Measurements from ENCODE around the gene EYA2. TPM values are rescaled to one million over a fixed set of nuclear protein-coding genes. Genes with fewer than 3 reads are reported as not detected.
"Not testable (repeated sequence)": the region's sequence is repeated elsewhere in the genome, so short reads cannot be mapped to it uniquely, and the experiment has no call there.

EYA2 gene
- polyA plus RNA-seq, 1 donor, result 1.5 TPM

GRCh38 chr20:47202733-47203667, 308.4 kb downstream of the EYA2 start:
- no peak for DNase-seq (ENCODE audit: low read depth)

GRCh38 chr20:47204008-47204849, 309.6 kb downstream of the EYA2 start:
- DNase-seq (ENCODE audit: low read depth), result no peak

- not testable (repeated sequence) for DNase-seq (ENCODE audit: low read depth)
Measured at GRCh38 chr20:47204850-47205122, 310.1 kb downstream of the EYA2 start.

GRCh38 chr20:47205577-47206123, 311.0 kb downstream of the EYA2 start:
- no peak for DNase-seq (ENCODE audit: low read depth)

GRCh38 chr20:47206552-47206951, 311.9 kb downstream of the EYA2 start:
- DNase-seq (ENCODE audit: low read depth), result not testable (repeated sequence)

GRCh38 chr20:47206962-47207641, 312.5 kb downstream of the EYA2 start:
- no peak for DNase-seq (ENCODE audit: low read depth)

GRCh38 chr20:47208534-47209174, 314.0 kb downstream of the EYA2 start:
- DNase-seq (ENCODE audit: low read depth), result no peak

- no peak for DNase-seq (ENCODE audit: low read depth)
Measured at GRCh38 chr20:47209982-47210381, 315.3 kb downstream of the EYA2 start.

GRCh38 chr20:47210470-47210869, 315.8 kb downstream of the EYA2 start:
- no peak for DNase-seq (ENCODE audit: low read depth)

GRCh38 chr20:47211036-47211435, 316.4 kb downstream of the EYA2 start:
- no peak for DNase-seq (ENCODE audit: low read depth)

GRCh38 chr20:47212606-47213207, 318.1 kb downstream of the EYA2 start:
- no peak for DNase-seq (ENCODE audit: low read depth)

GRCh38 chr20:47213966-47214365, 319.3 kb downstream of the EYA2 start:
- no peak for DNase-seq (ENCODE audit: low read depth)

- DNase-seq (ENCODE audit: low read depth), result no peak
Measured at GRCh38 chr20:47215653-47216397, 321.2 kb downstream of the EYA2 start.

- no peak for DNase-seq (ENCODE audit: low read depth)
Measured at GRCh38 chr20:47216819-47217410, 322.3 kb downstream of the EYA2 start.

- no peak for DNase-seq (ENCODE audit: low read depth)
Measured at GRCh38 chr20:47217482-47218446, 323.1 kb downstream of the EYA2 start.

- no peak for DNase-seq (ENCODE audit: low read depth)
Measured at GRCh38 chr20:47220161-47220582, 325.5 kb downstream of the EYA2 start.

GRCh38 chr20:47221036-47221625, 326.5 kb downstream of the EYA2 start:
- no peak for DNase-seq (ENCODE audit: low read depth)

- DNase-seq (ENCODE audit: low read depth), result no peak
Measured at GRCh38 chr20:47222468-47223119, 328.0 kb downstream of the EYA2 start.
